ENCODE measurements around the gene TPGS2.
"Not testable (repeated sequence)": the region's sequence is repeated elsewhere in the genome, so short reads cannot be mapped to it uniquely, and the experiment has no call there.

Gene TPGS2

GRCh38 chr18:36828157-36828629 is 609 bp downstream of the TPGS2 start:
- DNase-seq (ENCODE audit: low read depth, low spot score): no peak
- peak overlapping the region; percentile 95 for H3K4me3 ChIP-seq (ENCODE audit: low read length)

- no peak for DNase-seq (ENCODE audit: low read depth, low spot score)
- no peak overlapping the region for H3K4me3 ChIP-seq (ENCODE audit: low read length)
Measured at GRCh38 chr18:36826556-36826955, 2.2 kb downstream of the TPGS2 start.

GRCh38 chr18:36825526-36825925 is 3.3 kb downstream of the TPGS2 start:
- no peak overlapping the region for H3K4me3 ChIP-seq (ENCODE audit: low read length)
- DNase-seq (ENCODE audit: low read depth, low spot score): no peak

- H3K4me3 ChIP-seq (ENCODE audit: low read length): no peak overlapping the region
- no peak for DNase-seq (ENCODE audit: low read depth, low spot score)
Measured at GRCh38 chr18:36821681-36822080, 7.1 kb downstream of the TPGS2 start.

- DNase-seq (ENCODE audit: low read depth, low spot score): no peak
- no peak overlapping the region for H3K4me3 ChIP-seq (ENCODE audit: low read length)
Measured at GRCh38 chr18:36819621-36820020, 9.2 kb downstream of the TPGS2 start.

GRCh38 chr18:36818652-36819051 is 10.2 kb downstream of the TPGS2 start:
- H3K4me3 ChIP-seq (ENCODE audit: low read length): no peak overlapping the region
- no peak for DNase-seq (ENCODE audit: low read depth, low spot score)

- no peak overlapping the region for H3K4me3 ChIP-seq (ENCODE audit: low read length)
- DNase-seq (ENCODE audit: low read depth, low spot score): no peak
Measured at GRCh38 chr18:36817039-36817438, 11.8 kb downstream of the TPGS2 start.

GRCh38 chr18:36816096-36816495 is 12.7 kb downstream of the TPGS2 start:
- DNase-seq (ENCODE audit: low read depth, low spot score); H3K4me3 ChIP-seq (ENCODE audit: low read length): not testable (repeated sequence)

GRCh38 chr18:36814994-36815393 is 13.8 kb downstream of the TPGS2 start:
- no peak overlapping the region for H3K4me3 ChIP-seq (ENCODE audit: low read length)
- DNase-seq (ENCODE audit: low read depth, low spot score): no peak

GRCh38 chr18:36813824-36814223 is 15.0 kb downstream of the TPGS2 start:
- no peak for DNase-seq (ENCODE audit: low read depth, low spot score)

GRCh38 chr18:36813101-36813775 is 15.6 kb downstream of the TPGS2 start:
- H3K4me3 ChIP-seq (ENCODE audit: low read length): no peak overlapping the region
- DNase-seq (ENCODE audit: low read depth, low spot score): no peak

More at GRCh38 chr18:36813824-36814223, 15.0 kb downstream of the TPGS2 start:
- H3K4me3 ChIP-seq (ENCODE audit: low read length): no peak overlapping the region

GRCh38 chr18:36812678-36813077 is 16.1 kb downstream of the TPGS2 start:
- DNase-seq (ENCODE audit: low read depth, low spot score): no peak
- H3K4me3 ChIP-seq (ENCODE audit: low read length): no peak overlapping the region

- no peak overlapping the region for H3K4me3 ChIP-seq (ENCODE audit: low read length)
- no peak for DNase-seq (ENCODE audit: low read depth, low spot score)
Measured at GRCh38 chr18:36811955-36812354, 16.8 kb downstream of the TPGS2 start.

GRCh38 chr18:36811430-36811829 is 17.4 kb downstream of the TPGS2 start:
- no peak overlapping the region for H3K4me3 ChIP-seq (ENCODE audit: low read length)
- no peak for DNase-seq (ENCODE audit: low read depth, low spot score)

- peak; percentile 62 for DNase-seq (ENCODE audit: low read depth, low spot score)
- H3K4me3 ChIP-seq (ENCODE audit: low read length): no peak overlapping the region
Measured at GRCh38 chr18:36809590-36810381, 19.0 kb downstream of the TPGS2 start.

GRCh38 chr18:36808681-36809080 is 20.1 kb downstream of the TPGS2 start:
- H3K4me3 ChIP-seq (ENCODE audit: low read length): no peak overlapping the region
- no peak for DNase-seq (ENCODE audit: low read depth, low spot score)

GRCh38 chr18:36805105-36805504 is 23.7 kb downstream of the TPGS2 start:
- no peak overlapping the region for H3K4me3 ChIP-seq (ENCODE audit: low read length)

GRCh38 chr18:36798738-36799473 is 29.9 kb downstream of the TPGS2 start:
- H3K4me3 ChIP-seq (ENCODE audit: low read length): no peak overlapping the region
- DNase-seq (ENCODE audit: low read depth, low spot score): no peak

More at GRCh38 chr18:36805105-36805504, 23.7 kb downstream of the TPGS2 start:
- no peak for DNase-seq (ENCODE audit: low read depth, low spot score)

- DNase-seq (ENCODE audit: low read depth, low spot score): no peak
- H3K4me3 ChIP-seq (ENCODE audit: low read length): no peak overlapping the region
Measured at GRCh38 chr18:36792634-36793283, 36.0 kb downstream of the TPGS2 start.

Data from Jurkat, Clone E6-1 (cell line).